NCI-H1694 (cell line): ENCODE measurements around the gene TMEM63C.
A peak's percentile ranks its signal among the peaks of the same experiment; 100 is the strongest.

Experiments
- DNase-seq: peaks from one replicate; lab custom pipeline; 2025; lab: John Stamatoyannopoulos, UW

Gene TMEM63C

GRCh38 chr14:77258566-77258965, 77.0 kb downstream of the TMEM63C start:
- DNase-seq: no peak

DNA sequence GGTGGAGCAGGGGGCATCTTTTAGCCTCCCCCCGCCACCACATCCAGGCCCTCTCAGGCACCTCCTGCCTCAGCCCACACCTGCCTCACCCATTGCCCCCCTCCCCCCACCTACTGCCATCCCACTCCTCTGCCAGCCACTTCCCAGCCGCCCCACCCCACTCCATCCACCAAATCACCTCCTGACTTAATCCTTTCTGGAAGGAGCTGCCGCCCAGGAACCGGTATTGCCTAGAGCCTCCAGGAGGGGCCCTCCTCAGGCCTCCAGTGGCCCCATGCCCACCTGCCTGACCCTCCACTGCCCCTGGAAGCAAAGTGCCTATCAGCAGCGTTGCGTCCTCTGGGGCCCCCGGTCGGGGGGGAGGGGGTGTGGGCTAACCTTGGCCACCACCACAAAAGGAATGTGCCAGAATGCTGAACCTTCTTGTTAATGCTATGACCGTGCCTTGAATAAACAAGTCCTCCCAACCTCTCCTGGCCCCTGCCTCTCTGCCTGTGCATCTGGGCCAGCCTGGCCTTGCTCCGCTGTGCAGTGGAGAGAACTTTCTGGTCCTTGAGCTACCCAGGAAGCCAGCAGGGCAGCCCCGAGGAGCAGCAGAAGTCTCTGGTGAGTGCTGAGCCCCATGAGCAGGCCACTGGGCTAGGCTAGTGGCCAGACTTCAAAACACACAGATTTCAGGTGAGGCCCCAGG, 77.6 kb downstream of the TMEM63C start:
- DNase-seq: no peak

GRCh38 chr14:77260199-77260598, 78.6 kb downstream of the TMEM63C start:
- no peak for DNase-seq

- no peak for DNase-seq
These were observed 79.0 kb downstream of the TMEM63C start for GRCh38 chr14:77260631-77261030.

GRCh38 chr14:77264466-77265186, 83.0 kb downstream of the TMEM63C start:
- DNase-seq: peak; percentile 91

- no peak for DNase-seq
These were observed 83.6 kb downstream of the TMEM63C start for GRCh38 chr14:77265187-77265515.

- DNase-seq: peak; percentile 90
These were observed 84.2 kb downstream of the TMEM63C start for GRCh38 chr14:77265561-77266335.

GRCh38 chr14:77266336-77266735, 84.7 kb downstream of the TMEM63C start:
- no peak for DNase-seq

DNA sequence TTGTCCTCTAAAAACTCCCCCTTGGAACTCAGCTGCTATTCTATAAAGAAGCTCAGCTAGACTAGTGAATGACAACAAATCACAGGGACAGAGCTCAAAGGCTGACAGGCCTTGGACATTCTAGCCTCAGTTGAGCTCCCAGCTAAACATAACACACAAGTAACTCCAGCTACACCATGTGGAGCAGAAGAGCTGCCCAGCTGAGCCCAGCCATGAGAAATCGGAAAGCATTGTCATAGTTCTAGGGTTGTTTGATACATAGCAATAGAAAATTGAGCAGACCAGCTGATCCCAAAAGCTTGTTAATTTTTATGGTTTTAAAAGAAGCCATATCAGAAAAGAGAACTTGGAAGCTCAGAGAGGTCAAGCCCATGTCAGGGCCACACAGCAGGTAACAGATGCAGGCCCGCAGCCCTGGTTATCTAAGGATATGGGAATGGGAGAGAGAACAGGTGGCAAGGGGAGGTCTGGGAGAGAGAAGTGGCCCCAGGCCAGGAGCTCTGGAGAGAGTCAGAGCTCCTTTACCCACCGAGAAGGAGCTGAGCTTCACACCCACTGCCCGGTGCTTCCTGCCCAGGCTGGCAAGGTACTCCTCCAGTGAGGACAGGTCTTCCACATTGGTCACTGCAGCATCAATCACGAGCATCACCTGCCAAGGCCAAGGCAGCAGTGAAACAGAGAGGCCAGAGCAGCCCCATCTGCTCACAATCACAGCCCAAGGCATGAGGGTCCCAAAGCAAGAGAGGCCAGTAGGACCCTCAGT, 86.5 kb downstream of the TMEM63C start:
- peak; percentile 55 for DNase-seq

- peak; percentile 82 for DNase-seq
These were observed 87.5 kb downstream of the TMEM63C start for GRCh38 chr14:77268989-77269600.

- DNase-seq: no peak
These were observed 88.9 kb downstream of the TMEM63C start for GRCh38 chr14:77270361-77271112.

GRCh38 chr14:77271113-77271710, 89.6 kb downstream of the TMEM63C start, which contains the start of gene NGB:
Gene NGB (minus strand): TSS chr14:77271206. CDS start chr14:77270937, 269 bp downstream.
- no peak for DNase-seq

GRCh38 chr14:77272261-77272660, 90.7 kb downstream of the TMEM63C start:
- DNase-seq: no peak

GRCh38 chr14:77273796-77274195, 92.2 kb downstream of the TMEM63C start:
- no peak for DNase-seq

- peak; percentile 46 for DNase-seq
These were observed 93.5 kb downstream of the TMEM63C start for GRCh38 chr14:77275041-77275580.

DNA sequence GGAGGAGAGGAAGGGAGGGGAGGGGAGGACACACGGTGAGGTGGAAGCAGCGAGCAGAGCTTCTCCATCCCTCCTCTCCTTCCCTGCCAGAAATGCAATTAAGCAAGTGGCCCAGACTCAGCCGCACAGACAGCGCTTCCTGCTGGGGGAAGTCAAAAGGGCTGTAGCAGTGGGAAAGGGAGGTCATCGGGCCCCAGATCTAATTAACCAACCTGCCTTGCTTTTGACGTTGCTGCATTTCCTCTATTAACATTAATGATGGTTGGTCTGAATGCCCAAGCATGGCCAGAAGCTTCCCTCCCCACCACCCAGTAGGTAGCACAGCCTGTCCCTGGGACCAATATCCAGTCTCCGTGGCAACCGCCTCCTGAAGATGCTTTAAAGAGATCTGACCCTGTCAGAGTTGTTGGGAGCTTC, 94.0 kb downstream of the TMEM63C start:
- DNase-seq: peak; percentile 96

- no peak for DNase-seq
These were observed 94.8 kb downstream of the TMEM63C start for GRCh38 chr14:77276295-77276935.

DNA sequence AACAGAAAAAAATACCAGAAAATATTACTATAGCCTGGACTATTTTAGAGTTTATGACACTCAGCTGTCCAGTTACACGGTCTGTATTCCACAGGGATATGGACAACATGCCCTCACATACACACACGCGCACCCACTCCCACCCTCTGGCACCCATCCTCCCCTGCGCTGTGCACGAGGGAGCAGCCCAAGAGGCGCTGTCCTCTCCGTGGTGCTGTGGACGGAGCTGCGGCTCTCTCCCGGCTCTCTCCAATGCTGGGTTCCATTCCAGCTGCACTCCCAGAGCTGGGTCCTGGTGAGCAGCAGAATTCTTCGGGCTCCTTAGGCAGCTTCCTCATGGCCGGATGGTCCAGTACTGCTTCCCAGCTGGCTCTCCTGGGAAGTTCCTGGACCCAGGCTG, 95.4 kb downstream of the TMEM63C start:
- no peak for DNase-seq

- DNase-seq: no peak
These were observed 97.0 kb downstream of the TMEM63C start for GRCh38 chr14:77278461-77279230.
